ENCODE data around the gene C10orf53.

GRCh38 chr10:49707585-49707984, 28.1 kb downstream of the C10orf53 start:
- TF ChIP-seq, protein P1, sequence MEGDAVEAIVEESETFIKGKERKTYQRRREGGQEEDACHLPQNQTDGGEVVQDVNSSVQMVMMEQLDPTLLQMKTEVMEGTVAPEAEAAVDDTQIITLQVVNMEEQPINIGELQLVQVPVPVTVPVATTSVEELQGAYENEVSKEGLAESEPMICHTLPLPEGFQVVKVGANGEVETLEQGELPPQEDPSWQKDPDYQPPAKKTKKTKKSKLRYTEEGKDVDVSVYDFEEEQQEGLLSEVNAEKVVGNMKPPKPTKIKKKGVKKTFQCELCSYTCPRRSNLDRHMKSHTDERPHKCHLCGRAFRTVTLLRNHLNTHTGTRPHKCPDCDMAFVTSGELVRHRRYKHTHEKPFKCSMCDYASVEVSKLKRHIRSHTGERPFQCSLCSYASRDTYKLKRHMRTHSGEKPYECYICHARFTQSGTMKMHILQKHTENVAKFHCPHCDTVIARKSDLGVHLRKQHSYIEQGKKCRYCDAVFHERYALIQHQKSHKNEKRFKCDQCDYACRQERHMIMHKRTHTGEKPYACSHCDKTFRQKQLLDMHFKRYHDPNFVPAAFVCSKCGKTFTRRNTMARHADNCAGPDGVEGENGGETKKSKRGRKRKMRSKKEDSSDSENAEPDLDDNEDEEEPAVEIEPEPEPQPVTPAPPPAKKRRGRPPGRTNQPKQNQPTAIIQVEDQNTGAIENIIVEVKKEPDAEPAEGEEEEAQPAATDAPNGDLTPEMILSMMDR (IDR thresholded peaks at IDR 0.05), result no peak
- TF ChIP-seq POLR2A (IDR thresholded peaks at IDR 0.05), result no peak

Data from right lobe of liver (tissue), 4 donors.